HG03571 (cell line): ENCODE results near the gene ASXL1.

Source experiments
- ATAC-seq: cut with Tn5 transposase; IDR thresholded peaks from one replicate; pipeline ENCODE4 v1.9.1; 2021; ENCODE audit not compliant: unreplicated experiment

ASXL1 gene

DNA sequence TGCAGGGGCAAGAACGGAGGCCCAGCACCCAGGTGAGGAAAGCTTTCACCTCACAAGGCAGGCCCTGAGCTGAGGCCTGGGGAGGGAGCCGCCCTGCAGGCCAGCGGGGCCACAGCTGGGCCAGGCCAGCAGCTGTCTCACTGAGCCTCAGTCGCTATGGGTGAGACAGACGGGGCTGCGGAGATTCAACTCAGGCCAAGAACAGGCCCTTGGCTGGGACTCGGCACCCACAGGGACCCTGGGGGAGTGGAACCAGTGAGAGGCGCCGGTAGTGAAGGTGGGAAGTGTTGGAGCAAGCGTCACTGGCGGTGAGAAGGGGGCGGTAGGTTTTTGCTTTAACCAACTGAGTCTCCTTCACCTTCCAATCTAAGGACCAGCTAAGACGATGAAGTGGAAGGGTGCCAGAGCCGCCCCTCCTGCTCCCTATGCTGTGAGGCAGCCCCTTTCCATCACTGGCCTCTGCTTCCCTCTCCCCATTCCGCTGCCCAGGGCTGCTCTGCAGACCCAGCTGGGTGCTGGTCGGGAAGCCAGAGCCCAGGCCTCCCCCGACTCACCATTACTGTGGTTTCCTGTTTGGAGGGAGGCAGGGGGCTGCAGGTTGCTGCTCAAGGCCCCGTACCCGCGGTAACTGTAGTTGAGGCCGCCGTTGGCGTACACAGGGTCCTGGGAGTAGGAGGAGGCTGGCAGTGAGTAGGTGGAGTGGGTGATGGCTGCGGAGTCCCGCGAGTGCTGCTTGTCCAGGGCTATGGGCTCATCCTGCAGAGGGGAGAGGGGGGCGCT, 93.7 kb downstream of the ASXL1 start:
- no peak for ATAC-seq

GRCh38 chr20:32452776-32453466, 94.8 kb downstream of the ASXL1 start:
- ATAC-seq: no peak

GRCh38 chr20:32453467-32454163, 95.5 kb downstream of the ASXL1 start:
- ATAC-seq: no peak

DNA sequence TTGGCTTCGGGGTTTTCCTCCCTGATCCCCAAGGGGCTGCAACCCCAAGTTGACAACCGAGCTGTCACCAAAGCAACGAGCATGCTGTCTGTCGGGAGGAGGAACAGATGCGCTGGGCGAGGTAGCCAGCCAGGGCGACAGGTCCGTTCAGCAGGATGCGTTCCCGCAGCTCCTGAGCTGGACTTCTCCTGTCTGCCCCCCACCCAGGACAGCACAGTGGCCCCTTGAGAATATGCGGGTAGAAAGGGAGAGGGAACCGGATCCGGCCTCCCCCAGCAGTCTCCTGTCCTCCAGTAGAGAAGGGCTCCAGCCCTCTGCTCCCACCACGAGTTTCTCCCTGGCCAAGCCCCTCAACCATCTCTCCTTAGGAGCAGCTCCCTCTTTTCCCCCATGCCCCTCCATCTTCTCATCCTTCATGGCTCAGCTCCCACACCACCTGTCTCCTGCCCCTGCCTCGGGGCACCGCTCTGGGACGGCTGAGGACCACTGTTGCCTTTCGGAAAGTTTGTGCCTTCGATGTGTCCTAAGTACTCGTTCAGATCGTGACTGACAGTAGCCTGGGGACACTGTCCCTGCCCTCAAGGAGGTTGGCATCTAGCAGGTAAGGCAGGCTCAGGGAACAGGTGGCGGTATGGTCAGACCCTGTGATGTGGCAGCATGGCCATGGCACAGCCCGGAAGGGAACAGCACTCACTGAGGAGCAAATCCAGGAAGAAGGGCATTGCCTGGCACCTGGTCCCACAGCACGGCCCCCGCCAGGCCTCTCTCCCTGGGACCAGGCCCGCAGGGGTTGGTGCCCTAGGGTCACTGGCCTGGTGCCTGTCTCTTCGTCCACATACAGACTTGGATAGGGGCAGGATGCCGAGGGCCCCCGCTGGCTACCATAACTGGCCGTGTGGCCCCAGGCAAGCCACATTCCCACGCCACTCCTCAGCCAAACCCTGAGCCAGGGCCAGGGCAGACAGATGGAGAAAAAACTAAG, 96.3 kb downstream of the ASXL1 start:
- no peak for ATAC-seq

DNA sequence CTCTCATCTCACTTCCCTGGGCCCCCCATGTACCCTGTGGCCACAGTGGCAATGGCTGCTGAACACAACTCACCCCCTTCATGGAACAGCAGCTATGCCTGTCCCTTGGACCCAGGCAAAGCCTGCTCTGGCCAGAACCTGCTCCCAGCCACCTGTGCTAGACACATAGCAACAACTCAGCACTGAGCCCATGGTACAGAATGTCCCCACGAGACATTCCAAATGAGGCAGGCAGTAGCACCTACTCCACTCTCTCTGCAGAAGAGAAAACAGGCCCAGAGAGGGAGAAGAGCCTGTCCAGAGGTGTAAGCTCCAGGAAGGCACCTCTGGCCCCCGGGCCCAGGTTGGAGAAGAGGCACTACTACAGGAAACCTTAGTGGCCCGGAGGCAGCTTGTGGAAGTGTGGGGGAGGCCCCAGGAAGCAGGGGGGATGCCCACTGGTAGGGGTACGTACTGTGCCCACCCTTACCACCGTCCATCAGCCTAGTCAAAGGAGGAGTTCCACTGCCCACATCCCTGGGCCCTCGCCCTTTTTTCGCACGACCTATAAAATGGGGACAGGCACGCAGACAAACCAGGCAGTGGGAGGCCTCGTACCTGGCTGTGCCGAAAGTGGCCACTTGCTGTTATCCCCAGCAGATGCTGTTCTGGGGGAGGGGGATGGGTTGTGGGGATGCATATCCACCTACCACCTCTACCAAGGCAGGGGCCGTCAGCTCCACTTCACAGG, 97.2 kb downstream of the ASXL1 start:
- ATAC-seq: no peak

DNA sequence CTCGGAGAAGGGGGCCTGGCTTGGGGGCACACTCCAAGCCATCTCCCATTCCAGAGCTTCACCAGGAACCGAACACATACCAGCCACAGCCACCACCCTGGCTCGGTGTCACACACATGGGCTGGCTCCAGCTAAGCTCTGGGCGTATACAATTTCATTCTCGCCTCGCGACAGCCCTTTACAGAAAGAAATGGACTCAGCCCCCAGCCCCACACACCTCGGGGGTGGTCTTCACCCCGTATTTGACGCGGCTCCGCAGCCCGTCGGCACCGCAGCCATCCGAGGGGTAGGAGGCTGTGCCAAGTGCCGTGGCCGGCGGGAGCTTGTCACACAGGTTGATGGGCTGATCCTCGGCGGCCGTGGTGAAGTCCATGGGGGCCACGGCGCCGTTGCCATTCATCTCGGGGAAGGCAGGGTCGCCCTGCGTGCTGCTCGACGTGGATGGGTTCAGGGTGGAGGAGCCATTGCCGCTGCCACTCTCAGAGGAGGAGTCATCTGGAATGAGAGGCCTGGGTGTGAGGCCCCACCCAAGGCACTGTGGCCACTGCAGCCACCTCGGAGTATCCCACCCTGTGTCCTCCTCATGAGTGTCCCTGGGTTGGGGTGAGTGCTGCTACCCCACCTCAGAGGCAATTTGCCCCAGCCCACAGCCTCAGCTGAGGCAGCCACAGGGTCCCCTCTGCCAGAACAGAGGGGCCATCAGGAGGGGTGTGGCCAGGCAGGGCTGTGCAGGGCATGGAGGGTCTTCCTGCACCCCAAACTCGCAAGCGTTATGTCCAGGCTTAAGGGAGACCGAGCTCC, 98.0 kb downstream of the ASXL1 start:
- no peak for ATAC-seq

DNA sequence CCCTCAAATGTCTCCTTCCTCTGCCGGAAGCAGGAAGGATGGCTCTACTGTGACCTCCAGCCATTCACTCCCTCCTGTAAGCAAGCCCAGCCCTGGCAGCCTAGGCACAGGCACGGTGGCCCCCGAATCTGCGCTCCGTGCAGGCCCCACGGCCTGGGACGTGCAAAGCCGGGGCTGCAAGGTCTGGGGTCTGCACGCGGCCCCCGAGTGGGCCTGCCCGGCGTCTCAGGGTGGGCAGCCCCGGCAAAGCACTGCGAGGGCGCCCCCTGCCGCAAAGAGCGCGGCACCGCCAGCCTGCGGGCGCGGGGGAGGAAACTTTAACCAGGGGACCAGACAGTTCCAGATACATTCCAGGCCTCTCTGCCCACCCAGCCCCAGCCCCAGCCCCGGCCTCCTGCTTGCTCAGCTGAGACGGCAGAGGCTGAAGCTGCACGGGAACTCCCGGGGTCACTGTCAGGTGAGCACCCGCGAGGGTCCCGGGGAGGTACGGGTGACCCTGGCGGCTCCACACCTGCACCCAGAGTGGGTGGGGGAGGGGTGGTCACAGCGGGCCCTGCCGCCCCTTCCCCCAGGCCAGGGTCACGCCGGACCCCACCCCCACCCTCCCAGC, 98.8 kb downstream of the ASXL1 start:
- no peak for ATAC-seq

DNA sequence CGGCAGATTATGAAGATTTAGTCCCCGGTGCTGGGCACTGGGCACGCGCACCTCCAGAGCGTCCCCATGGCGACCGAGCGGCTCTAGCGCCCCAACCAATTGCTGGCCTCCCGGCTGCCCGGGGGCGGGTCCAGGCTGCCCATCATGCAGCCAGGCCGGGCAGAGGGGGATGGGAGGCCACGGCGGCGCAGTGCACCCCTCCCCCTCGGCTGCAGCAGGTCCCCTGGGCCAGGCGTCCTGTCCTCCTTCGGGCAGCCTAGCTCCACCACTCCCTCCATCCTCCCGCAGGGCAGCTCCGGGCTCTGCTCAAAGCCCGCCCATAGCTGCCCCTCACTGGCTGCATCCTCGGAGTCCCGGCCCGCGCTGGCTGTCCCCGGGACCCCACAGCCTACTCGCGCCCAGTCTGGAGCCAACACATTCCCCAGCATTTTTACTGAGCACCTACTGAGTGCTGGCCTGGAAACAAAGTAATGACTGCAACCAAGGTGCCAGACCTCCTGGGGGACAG, 99.4 kb downstream of the ASXL1 start:
- ATAC-seq: no peak

GRCh38 chr20:32458061-32458836, 100.1 kb downstream of the ASXL1 start:
- no peak for ATAC-seq

DNA sequence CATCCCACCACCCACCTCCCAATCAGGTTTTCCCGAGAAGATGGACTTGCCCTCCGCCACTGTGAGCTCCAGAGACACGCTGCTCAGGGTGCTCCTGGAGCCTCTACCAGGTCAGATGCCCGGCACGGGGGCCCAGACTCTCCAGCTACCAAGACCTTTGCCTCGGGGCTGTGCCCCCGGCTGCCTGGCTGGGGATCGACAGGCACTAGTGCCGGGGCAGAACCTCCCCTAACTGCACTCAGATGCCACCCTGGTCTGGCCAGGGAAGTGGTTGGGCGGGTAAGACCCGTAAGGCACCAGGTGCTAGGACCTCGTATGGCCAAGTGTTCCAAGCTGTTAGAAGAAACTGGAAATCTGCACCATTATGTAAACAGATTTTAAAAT, 100.7 kb downstream of the ASXL1 start:
- no peak for ATAC-seq

DNA sequence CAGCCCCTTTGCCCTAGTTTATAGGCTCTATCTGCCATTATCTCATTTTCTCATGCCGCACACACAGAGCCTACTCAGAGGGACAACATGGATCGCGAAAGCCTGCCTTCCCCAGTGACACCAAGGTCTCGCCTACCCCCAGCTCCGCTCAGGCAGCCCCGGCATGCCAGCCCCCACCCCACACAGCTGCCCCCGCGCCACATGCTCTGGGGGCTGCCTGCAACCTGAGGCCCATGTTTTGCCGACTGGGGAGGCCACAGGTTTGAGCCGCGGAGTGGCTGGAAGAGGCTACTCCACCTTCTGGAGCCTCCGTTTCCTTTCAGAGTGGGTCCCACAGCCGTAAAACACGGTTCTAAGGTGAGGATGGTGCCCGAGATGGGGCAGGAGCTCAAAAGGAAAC, 102.1 kb downstream of the ASXL1 start:
- no peak for ATAC-seq

- ATAC-seq: no peak
These were observed 102.7 kb downstream of the ASXL1 start for GRCh38 chr20:32460683-32461320.

DNA sequence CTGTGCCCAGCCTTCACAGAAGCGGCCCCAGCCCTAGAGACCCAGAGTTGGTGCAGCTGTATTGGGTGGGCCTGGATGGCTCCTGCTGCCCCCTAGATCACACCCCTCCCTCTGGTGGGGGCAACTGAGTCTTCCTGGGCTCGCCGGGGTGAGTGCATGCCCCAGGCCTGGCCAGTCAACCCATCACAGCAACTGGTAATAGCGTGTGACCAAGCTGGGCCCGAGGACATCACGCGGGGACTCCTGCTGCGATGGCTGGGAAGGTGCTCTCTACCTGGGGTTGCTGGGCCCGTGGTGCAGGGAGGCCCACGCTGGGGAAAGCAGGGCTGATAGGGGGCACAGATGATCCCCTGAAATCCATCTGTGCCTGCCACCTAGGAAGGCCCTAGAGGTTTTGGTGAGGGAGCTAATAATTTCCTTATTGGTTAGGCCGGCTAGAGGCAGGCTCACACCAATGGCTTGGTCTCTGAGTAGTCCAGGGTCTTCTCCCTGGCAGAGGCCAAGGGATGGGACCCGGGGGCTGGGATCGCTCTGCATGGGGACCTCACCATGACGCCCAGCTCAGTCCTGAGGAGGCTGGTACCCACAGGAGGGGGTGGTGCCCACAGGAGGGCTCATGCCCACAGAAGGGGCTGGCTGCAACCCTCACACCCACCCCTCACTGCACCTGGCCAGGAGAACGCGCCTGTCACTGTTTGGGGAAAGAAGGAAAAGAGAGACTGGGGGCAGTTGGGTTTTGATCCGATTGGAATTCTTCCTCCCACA, 103.9 kb downstream of the ASXL1 start:
- no peak for ATAC-seq

DNA sequence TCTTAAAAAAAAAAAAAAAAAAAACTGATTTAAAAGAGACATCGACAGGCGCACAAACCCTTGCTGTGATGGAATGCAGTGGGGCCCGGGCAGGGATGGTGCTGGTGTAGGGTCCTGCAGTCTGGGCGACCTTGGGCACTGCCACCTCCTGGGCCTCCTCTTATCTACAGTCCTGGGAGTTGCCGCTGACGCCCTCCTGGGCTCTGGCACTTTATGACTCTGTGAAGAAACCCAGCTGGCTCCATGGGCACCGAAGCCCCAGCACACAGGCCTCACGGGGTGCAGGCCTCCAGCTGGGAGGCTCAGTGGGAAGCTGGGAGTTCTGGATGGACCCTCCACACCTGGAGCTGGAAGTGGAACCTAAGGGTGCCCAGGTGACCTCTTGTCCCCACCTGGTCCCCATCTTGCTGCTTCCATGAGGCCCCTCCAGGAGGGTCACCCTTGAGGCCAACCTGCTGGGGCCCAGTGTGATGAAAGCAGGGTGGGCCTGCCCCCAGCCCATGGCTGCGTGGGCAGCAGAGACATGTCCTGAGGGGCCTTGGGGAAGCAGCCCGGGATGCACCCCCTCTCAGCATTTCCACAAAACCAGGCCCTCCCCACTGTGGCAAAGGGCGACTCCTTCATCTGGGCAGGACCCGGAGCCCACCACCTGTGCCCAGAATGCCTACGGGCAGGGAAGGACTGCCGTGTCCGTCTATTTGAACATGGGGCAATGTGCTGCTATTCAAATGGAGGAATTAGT, 104.9 kb downstream of the ASXL1 start:
- no peak for ATAC-seq

DNA sequence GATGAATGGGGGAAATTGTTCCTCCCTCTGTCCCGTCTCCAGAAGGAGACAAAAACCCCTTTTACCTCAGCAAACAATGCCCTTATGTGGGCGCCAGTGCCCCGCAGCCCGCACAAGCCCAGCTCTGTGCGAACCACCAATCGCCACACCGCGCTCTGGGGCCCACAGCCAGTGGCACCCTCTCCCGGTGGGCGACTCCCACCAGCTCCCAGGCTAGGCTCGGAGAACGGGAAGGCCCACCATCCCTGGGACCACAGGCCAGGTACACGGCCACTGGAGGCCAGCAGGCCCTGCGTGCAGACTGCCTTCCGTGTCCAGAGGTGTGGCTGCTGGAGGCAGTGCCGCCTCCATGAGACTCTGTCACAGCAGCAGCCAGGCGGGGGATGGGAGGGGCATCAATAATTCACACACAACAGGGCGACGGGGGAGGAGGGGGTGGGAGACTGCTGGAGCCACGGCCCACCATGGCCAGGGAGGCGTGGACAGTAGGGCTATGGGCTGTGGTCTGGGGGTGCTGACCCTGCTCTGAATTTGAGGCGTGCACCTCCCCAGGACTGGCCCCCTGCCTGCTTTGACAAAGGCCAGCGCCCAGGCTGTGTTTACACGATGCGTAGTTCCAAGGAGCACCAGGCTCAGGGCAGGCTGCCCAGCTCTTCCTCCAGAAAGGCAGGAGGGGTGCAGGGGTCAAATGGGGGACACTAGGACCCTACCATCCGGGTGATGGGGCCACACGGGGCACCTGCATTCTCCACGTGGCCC, 105.7 kb downstream of the ASXL1 start:
- ATAC-seq: no peak
